Tibial nerve (tissue), 4 donors: ENCODE results near the gene UGT1A4. TPM values are rescaled to one million over a fixed set of nuclear protein-coding genes. Genes with fewer than 3 reads are reported as not detected.

Experiments used
- DNase-seq, 2 donors: peaks; one replicate each; pipeline ENCODE4 v3.0.0-alpha.2; 2019; ENCODE audit warnings: low spot score in 2 of 2
- H3K27ac ChIP-seq, 4 donors: fragments of 200-600 bp; sonication (generic) in 3 of 4; one replicate each; pipeline ENCODE4 v1.5.1; 2017 to 2019; ENCODE audit warnings: mild to moderate bottlenecking in 1 of 4
- H3K27me3 ChIP-seq, 2 donors: fragments of 200-600 bp; sonication (generic) in 1 of 2; one replicate each; pipeline versions ENCODE4 v1.5.1 to v1.6.0; 2017 to 2019
- H3K36me3 ChIP-seq, 3 donors: fragments of 200-600 bp; sonication (generic); one replicate each; pipeline ENCODE4 v1.5.1; 2018 to 2019
- H3K4me1 ChIP-seq, 4 donors: fragments of 200-600 bp; sonication (generic) in 3 of 4; one replicate each; pipeline ENCODE4 v1.5.1; 2017 to 2019
- H3K4me3 ChIP-seq, 4 donors: fragments of 200-600 bp; sonication (generic) in 3 of 4; one replicate each; pipeline ENCODE4 v1.5.1; 2017 to 2019; ENCODE audit warnings: mild to moderate bottlenecking in 1 of 4, moderate library complexity in 1 of 4
- H3K9me3 ChIP-seq, 4 donors: fragments of 200-600 bp; sonication (generic) in 3 of 4; one replicate each; pipeline ENCODE4 v1.5.1; 2017 to 2019
- EP300 ChIP-seq, 2 donors: sonication (generic); formaldehyde crosslinking; IDR thresholded peaks; one replicate each; pipeline ENCODE4 v1.6.1; 2017; ENCODE audit warnings: antibody characterized with exemption in 2 of 2, mild to moderate bottlenecking in 1 of 2
- POLR2A ChIP-seq, 2 donors: fragments of 450-650 bp; IDR thresholded peaks; one replicate each; pipeline ENCODE4 v1.6.1; 2017; ENCODE audit warnings: antibody characterized with exemption in 2 of 2, mild to moderate bottlenecking in 2 of 2, moderate library complexity in 2 of 2
- WGBS, 2 donors: methylation state at CpG; one replicate each; pipeline ENCODE4 v1.1.5; 2018; 5-methylcytosine and 5-hydroxymethylcytosine counted together
- total RNA-seq, 4 donors: library from RNA; depleted of rRNA; stranded (reverse); fragments of >200 nt; gene quantifications; one replicate each; pipeline ENCODE4 v1.1.0, GENCODE V29; 2016
- TF ChIP-seq, protein P1 (sequence below), 5 experiments: fragments of 200-600 bp in 3 of 5; fragments of 450-650 bp in 2 of 5; sonication (generic) in 3 of 5; IDR thresholded peaks; one replicate each; pipeline ENCODE4 v1.5.1; 2016 to 2019; ENCODE audit warnings: antibody characterized with exemption in 5 of 5, mild to moderate bottlenecking in 3 of 5, moderate library complexity in 2 of 5

UGT1A4 gene
- total RNA-seq, 4 donors from 2014 or later = not detected

DNA sequence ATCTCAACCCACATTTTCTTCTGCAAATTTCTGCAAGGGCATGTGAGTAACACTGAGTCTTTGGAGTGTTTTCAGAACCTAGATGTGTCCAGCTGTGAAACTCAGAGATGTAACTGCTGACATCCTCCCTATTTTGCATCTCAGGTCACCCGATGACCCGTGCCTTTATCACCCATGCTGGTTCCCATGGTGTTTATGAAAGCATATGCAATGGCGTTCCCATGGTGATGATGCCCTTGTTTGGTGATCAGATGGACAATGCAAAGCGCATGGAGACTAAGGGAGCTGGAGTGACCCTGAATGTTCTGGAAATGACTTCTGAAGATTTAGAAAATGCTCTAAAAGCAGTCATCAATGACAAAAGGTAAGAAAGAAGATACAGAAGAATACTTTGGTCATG is 49.5 kb downstream of the UGT1A4 start:
- Histone ChIP-seq H3K27ac (no peak overlapping the region), H3K4me3 (no peak overlapping the region), H3K36me3 (no peaks in the 10 kb centered on the region), H3K4me1 (no peaks in the 10 kb centered on the region), H3K9me3 (no peaks in the 10 kb centered on the region), H3K27me3 (no peaks in the 10 kb centered on the region)
- DNase-seq = no peak
- TF ChIP-seq EP300 (IDR thresholded peaks at IDR 0.05) (no peak), POLR2A (IDR thresholded peaks at IDR 0.05) (no peak)
- TF ChIP-seq, protein P1, sequence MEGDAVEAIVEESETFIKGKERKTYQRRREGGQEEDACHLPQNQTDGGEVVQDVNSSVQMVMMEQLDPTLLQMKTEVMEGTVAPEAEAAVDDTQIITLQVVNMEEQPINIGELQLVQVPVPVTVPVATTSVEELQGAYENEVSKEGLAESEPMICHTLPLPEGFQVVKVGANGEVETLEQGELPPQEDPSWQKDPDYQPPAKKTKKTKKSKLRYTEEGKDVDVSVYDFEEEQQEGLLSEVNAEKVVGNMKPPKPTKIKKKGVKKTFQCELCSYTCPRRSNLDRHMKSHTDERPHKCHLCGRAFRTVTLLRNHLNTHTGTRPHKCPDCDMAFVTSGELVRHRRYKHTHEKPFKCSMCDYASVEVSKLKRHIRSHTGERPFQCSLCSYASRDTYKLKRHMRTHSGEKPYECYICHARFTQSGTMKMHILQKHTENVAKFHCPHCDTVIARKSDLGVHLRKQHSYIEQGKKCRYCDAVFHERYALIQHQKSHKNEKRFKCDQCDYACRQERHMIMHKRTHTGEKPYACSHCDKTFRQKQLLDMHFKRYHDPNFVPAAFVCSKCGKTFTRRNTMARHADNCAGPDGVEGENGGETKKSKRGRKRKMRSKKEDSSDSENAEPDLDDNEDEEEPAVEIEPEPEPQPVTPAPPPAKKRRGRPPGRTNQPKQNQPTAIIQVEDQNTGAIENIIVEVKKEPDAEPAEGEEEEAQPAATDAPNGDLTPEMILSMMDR (IDR thresholded peaks at IDR 0.05) = no peak
- 76 to 77% methylated on average over 4 of the region's 4 CpGs for WGBS, 2 donors

DNA sequence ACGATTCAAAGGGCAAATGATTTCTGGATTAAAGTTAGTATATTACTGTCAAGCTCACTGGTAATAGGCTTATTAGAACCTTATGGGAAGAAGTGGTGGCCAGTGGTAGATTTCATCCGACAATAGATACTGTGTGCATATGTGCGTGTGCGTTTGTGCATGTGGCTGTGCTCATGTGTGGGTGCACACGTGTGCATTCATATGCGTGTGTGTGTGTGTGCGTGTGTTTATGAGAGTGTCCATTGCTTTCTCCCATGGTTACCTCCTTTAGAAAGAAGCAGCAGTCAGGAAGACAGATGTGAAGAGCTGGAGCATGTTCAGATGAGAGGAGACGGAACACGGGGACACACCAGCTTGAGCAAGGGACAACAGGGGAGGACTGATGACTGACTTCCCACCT is 50.7 kb downstream of the UGT1A4 start:
- no peak overlapping the region for H3K27ac ChIP-seq
- no peak for DNase-seq
- 89% methylated on average over 9 of the region's 9 CpGs for WGBS, 2 donors
- H3K4me1 ChIP-seq = no peaks in the 10 kb centered on the region
- TF ChIP-seq EP300 (IDR thresholded peaks at IDR 0.05) (no peak), POLR2A (IDR thresholded peaks at IDR 0.05) (no peak)
- TF ChIP-seq, protein P1 (IDR thresholded peaks at IDR 0.05) = no peak
- no peak overlapping the region for H3K4me3 ChIP-seq
- no peaks in the 10 kb centered on the region for H3K9me3 ChIP-seq
- H3K36me3 ChIP-seq = no peaks in the 10 kb centered on the region
- no peaks in the 10 kb centered on the region for H3K27me3 ChIP-seq

DNA sequence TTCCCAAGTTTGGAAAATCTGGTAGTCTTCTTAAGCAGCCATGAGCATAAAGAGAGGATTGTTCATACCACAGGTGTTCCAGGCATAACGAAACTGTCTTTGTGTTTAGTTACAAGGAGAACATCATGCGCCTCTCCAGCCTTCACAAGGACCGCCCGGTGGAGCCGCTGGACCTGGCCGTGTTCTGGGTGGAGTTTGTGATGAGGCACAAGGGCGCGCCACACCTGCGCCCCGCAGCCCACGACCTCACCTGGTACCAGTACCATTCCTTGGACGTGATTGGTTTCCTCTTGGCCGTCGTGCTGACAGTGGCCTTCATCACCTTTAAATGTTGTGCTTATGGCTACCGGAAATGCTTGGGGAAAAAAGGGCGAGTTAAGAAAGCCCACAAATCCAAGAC is 53.6 kb downstream of the UGT1A4 start:
- Histone ChIP-seq H3K4me1 (no peaks in the 10 kb centered on the region), H3K36me3 (no peaks in the 10 kb centered on the region), H3K9me3 (peaks cover 0 to 9% (median 0%) of the 10 kb centered on the region in 4 donors), H3K27ac (no peak overlapping the region), H3K27me3 (no peaks in the 10 kb centered on the region), H3K4me3 (no peak overlapping the region)
- 88 to 90% methylated on average over 16 of the region's 16 CpGs for WGBS, 2 donors
- TF ChIP-seq, protein P1 (IDR thresholded peaks at IDR 0.05) = no peak
- TF ChIP-seq POLR2A (IDR thresholded peaks at IDR 0.05) = no peak
- TF ChIP-seq EP300 (IDR thresholded peaks at IDR 0.05) = no peak
- no peak for DNase-seq

DNA sequence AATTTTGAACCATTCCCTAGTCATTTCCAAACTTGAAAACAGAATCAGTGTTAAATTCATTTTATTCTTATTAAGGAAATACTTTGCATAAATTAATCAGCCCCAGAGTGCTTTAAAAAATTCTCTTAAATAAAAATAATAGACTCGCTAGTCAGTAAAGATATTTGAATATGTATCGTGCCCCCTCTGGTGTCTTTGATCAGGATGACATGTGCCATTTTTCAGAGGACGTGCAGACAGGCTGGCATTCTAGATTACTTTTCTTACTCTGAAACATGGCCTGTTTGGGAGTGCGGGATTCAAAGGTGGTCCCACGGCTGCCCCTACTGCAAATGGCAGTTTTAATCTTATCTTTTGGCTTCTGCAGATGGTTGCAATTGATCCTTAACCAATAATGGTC is 54.0 kb downstream of the UGT1A4 start:
- H3K4me3 ChIP-seq = no peak overlapping the region
- H3K27ac ChIP-seq = no peak overlapping the region
- WGBS, 2 donors = 68 to 78% methylated on average over 5 of the region's 5 CpGs
- H3K36me3 ChIP-seq = no peaks in the 10 kb centered on the region
- TF ChIP-seq POLR2A (IDR thresholded peaks at IDR 0.05) (no peak), EP300 (IDR thresholded peaks at IDR 0.05) (no peak)
- TF ChIP-seq, protein P1 (IDR thresholded peaks at IDR 0.05) = no peak
- no peaks in the 10 kb centered on the region for H3K4me1 ChIP-seq
- DNase-seq = no peak
- H3K27me3 ChIP-seq = no peaks in the 10 kb centered on the region
- peaks cover 0 to 9% (median 0%) of the 10 kb centered on the region in 4 donors for H3K9me3 ChIP-seq

DNA sequence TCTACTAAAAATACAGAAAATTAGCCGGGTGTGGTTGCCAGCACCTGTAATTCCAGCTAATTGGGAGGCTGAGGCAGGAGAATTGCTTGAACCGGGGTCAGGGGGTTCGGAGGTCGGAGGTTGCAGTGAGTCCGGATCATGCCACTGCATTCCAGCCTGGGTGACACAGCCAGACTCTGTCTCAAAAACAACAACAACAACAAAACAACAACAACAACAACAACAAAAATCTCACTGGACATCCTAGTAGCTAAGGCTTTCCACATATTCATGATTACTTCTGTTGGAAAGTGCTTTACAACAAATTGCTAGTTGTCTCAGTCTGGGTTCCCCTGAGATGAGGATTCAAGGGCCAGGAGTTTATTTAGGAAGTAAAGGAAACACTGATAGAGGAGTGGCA is 55.3 kb downstream of the UGT1A4 start:
- Histone ChIP-seq H3K27ac (no peak overlapping the region), H3K4me3 (no peak overlapping the region), H3K27me3 (no peaks in the 10 kb centered on the region), H3K9me3 (peaks cover 0 to 9% (median 0%) of the 10 kb centered on the region in 4 donors), H3K36me3 (no peaks in the 10 kb centered on the region), H3K4me1 (no peaks in the 10 kb centered on the region)
- WGBS, 2 donors = 85 to 93% methylated on average over 5 of the region's 5 CpGs
- TF ChIP-seq EP300 (IDR thresholded peaks at IDR 0.05) (no peak), POLR2A (IDR thresholded peaks at IDR 0.05) (no peak)
- TF ChIP-seq, protein P1 (IDR thresholded peaks at IDR 0.05) = no peak
- no peak for DNase-seq
